GM12874 (cell line): ENCODE results near the gene CHL1.

Experiments
- TF ChIP-seq, protein P1 (sequence below): IDR thresholded peaks from 2 replicates; pipeline ENCODE4 v1.5.1; 2011; ENCODE audit warnings: low read depth, mild to moderate bottlenecking, control low read depth, low read length, moderate library complexity; ENCODE audit not compliant: insufficient read depth

The CHL1 gene

GRCh38 chr3:267101-267500 is 70.5 kb downstream of the CHL1 start:
- TF ChIP-seq, protein P1, sequence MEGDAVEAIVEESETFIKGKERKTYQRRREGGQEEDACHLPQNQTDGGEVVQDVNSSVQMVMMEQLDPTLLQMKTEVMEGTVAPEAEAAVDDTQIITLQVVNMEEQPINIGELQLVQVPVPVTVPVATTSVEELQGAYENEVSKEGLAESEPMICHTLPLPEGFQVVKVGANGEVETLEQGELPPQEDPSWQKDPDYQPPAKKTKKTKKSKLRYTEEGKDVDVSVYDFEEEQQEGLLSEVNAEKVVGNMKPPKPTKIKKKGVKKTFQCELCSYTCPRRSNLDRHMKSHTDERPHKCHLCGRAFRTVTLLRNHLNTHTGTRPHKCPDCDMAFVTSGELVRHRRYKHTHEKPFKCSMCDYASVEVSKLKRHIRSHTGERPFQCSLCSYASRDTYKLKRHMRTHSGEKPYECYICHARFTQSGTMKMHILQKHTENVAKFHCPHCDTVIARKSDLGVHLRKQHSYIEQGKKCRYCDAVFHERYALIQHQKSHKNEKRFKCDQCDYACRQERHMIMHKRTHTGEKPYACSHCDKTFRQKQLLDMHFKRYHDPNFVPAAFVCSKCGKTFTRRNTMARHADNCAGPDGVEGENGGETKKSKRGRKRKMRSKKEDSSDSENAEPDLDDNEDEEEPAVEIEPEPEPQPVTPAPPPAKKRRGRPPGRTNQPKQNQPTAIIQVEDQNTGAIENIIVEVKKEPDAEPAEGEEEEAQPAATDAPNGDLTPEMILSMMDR, result no peak

- TF ChIP-seq, protein P1, result no peak
Measured at GRCh38 chr3:270688-271087, 74.1 kb downstream of the CHL1 start.

- TF ChIP-seq, protein P1, result no peak
Measured at GRCh38 chr3:274927-275326, 78.4 kb downstream of the CHL1 start.

DNA sequence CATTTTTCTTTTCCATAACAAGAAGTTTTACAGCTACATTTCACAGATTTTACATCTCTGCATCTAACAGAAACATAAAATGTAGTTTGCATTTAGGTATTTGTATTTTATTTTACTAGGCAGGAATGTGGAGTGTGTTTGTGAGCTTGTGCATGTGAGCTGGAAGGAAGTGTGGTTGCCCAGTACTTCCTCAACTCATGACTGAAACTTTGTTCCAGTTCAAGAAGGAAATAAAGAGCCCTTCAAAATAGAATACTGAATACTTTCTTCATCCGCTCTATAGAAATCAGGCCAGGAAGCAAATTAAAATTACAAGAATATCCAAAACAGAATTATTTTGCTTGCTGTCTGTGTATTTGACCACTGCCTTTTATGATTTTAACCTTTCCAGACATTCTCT is 81.3 kb downstream of the CHL1 start:
- TF ChIP-seq, protein P1, result no peak

- TF ChIP-seq, protein P1, result no peak
Measured at GRCh38 chr3:278300-279064, 81.9 kb downstream of the CHL1 start.

- TF ChIP-seq, protein P1, result no peak
Measured at GRCh38 chr3:279325-279724, 82.8 kb downstream of the CHL1 start.

- TF ChIP-seq, protein P1, result no peak
Measured at GRCh38 chr3:280681-281080, 84.1 kb downstream of the CHL1 start.
